Daoy (cell line): ENCODE results near the gene ARFRP1. TPM values are rescaled to one million over a fixed set of nuclear protein-coding genes. Genes with fewer than 3 reads are reported as not detected.

Source experiments
- DNase-seq: peaks from one replicate; pipeline ENCODE4 v3.0.0-alpha.2; 2015; ENCODE audit warnings: low read depth
- total RNA-seq: library from RNA; depleted of rRNA; stranded (reverse); fragments of >200 nt; shearing (Covaris generic); gene quantifications from 2 replicates; pipeline ENCODE4 v1.2.3, GENCODE V29; 2014

ARFRP1 gene
- total RNA-seq, 1 experiment from 2014 or later = 25.1 TPM

GRCh38 chr20:63743210-63743970, 35.6 kb upstream of the ARFRP1 start:
- no peak for DNase-seq

- DNase-seq = no peak
These were observed 34.7 kb upstream of the ARFRP1 start for GRCh38 chr20:63742381-63743024.

- DNase-seq = no peak
These were observed 34.1 kb upstream of the ARFRP1 start for GRCh38 chr20:63741676-63742380.

GRCh38 chr20:63741354-63741675, 33.5 kb upstream of the ARFRP1 start:
- no peak for DNase-seq

- DNase-seq = peak; percentile 83
These were observed 33.0 kb upstream of the ARFRP1 start for GRCh38 chr20:63740627-63741353.

GRCh38 chr20:63740070-63740626, 32.4 kb upstream of the ARFRP1 start:
- DNase-seq = peak; percentile 35

- DNase-seq = peak; percentile 84
These were observed 31.6 kb upstream of the ARFRP1 start, which contains the start of gene SLC2A4RG for GRCh38 chr20:63739130-63740069. TSS of gene SLC2A4RG (plus strand) at chr20:63739776. CDS start at chr20:63739913, 137 bp downstream.

GRCh38 chr20:63738687-63739129, 30.9 kb upstream of the ARFRP1 start:
- DNase-seq = no peak

GRCh38 chr20:63737945-63738686, 30.3 kb upstream of the ARFRP1 start:
- no peak for DNase-seq

- DNase-seq = no peak
These were observed 29.8 kb upstream of the ARFRP1 start for GRCh38 chr20:63737695-63737944.

- DNase-seq = no peak
These were observed 29.3 kb upstream of the ARFRP1 start for GRCh38 chr20:63736893-63737694.

GRCh38 chr20:63735859-63736718, 28.3 kb upstream of the ARFRP1 start, which contains the start of gene LIME1:
TSS of gene LIME1 (plus strand) at chr20:63736664. CDS start at chr20:63737550, 886 bp downstream.
- no peak for DNase-seq

GRCh38 chr20:63734946-63735858, 27.4 kb upstream of the ARFRP1 start:
- DNase-seq = no peak

GRCh38 chr20:63734111-63734945, 26.6 kb upstream of the ARFRP1 start:
- DNase-seq = no peak

- no peak for DNase-seq
These were observed 25.9 kb upstream of the ARFRP1 start for GRCh38 chr20:63733579-63734081.

- DNase-seq = no peak
These were observed 25.3 kb upstream of the ARFRP1 start for GRCh38 chr20:63733117-63733516.
